ENCODE data around the gene SLCO3A1. TPM values are rescaled to one million over a fixed set of nuclear protein-coding genes. Genes with fewer than 3 reads are reported as not detected.

The SLCO3A1 gene
- total RNA-seq, 1 donor from 2014 or later, result 6.3 TPM

DNA sequence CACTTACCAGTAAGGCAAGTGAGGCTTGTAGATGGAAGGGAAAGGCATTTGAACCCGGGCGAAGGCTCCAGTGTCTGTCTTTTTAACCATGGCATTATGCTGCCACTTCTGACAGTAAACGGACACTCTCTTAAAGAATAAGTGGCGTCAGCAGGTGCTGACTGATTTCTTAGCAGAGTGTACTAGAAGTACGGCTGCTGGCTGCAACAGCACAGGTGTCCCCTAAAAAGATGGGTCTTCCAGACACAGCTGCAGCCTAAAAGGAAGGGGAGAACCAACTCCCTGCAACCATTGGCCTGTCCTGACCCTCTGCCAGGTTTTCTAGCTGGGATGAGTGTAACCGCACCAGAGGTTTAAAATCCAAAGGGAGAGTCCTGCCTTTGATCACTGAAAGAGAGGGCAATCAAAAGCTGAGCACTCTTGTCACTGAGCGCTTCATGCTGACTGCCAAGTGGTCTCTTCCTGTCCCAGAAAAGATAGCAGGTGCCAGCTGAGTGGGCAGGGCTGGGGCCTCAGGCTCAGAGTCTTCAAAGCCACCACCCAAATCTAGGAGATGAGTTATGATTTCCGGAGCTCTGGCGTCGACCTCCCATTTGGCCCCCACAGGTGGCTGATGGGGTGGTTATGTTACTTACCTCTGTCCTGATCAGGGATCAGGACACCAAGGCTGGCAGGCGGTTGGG, 255.8 kb downstream of the SLCO3A1 start:
- peaks cover 12% of the 10 kb centered on the region for H3K27me3 Mint-ChIP-seq (ENCODE audit: low read depth)
- DNase-seq (ENCODE audit: low read depth, low spot score), result no peak
- H3K9me3 Mint-ChIP-seq, result no peaks in the 10 kb centered on the region
- peaks cover 17% of the 10 kb centered on the region for H3K4me1 Mint-ChIP-seq
- H3K27ac Mint-ChIP-seq (ENCODE audit: unreplicated experiment), result no peak overlapping the region
- TF ChIP-seq, protein P1, sequence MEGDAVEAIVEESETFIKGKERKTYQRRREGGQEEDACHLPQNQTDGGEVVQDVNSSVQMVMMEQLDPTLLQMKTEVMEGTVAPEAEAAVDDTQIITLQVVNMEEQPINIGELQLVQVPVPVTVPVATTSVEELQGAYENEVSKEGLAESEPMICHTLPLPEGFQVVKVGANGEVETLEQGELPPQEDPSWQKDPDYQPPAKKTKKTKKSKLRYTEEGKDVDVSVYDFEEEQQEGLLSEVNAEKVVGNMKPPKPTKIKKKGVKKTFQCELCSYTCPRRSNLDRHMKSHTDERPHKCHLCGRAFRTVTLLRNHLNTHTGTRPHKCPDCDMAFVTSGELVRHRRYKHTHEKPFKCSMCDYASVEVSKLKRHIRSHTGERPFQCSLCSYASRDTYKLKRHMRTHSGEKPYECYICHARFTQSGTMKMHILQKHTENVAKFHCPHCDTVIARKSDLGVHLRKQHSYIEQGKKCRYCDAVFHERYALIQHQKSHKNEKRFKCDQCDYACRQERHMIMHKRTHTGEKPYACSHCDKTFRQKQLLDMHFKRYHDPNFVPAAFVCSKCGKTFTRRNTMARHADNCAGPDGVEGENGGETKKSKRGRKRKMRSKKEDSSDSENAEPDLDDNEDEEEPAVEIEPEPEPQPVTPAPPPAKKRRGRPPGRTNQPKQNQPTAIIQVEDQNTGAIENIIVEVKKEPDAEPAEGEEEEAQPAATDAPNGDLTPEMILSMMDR (conservative IDR thresholded peaks at IDR 0.05), result no peak
- H3K36me3 Mint-ChIP-seq (ENCODE audit: low read depth), result no peaks in the 10 kb centered on the region
- H3K4me3 Mint-ChIP-seq, result no peak overlapping the region

DNA sequence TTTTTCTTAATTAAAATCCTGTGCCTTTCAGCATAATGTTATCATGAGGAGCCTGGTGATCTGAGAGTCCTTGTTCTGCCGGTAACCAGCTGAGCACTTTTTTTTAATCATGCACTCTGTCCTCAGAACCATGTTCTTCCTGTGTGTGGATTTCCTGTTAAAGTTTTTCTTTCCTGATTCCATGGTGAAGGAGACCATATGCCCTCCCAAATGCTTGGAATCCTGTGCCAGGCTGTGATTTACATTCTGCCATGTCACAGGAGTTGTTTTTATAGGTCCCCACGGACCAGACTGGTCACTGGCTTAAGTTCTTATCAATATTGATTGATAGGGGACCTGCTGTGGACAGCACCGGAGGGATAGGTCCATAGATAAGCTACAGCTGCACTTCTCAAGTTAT, 257.8 kb downstream of the SLCO3A1 start:
- Mint-ChIP-seq H3K36me3 (ENCODE audit: low read depth) (no peaks in the 10 kb centered on the region), H3K27me3 (ENCODE audit: low read depth) (peaks cover 12% of the 10 kb centered on the region), H3K4me1 (peaks cover 17% of the 10 kb centered on the region), H3K27ac (ENCODE audit: unreplicated experiment) (no peak overlapping the region), H3K4me3 (no peak overlapping the region), H3K9me3 (no peaks in the 10 kb centered on the region)
- TF ChIP-seq, protein P1 (conservative IDR thresholded peaks at IDR 0.05), result no peak
- DNase-seq (ENCODE audit: low read depth, low spot score), result no peak

GRCh38 chr15:92111751-92112150, 258.2 kb downstream of the SLCO3A1 start:
- DNase-seq (ENCODE audit: low read depth, low spot score), result no peak
- Mint-ChIP-seq H3K4me3 (no peak overlapping the region), H3K9me3 (no peaks in the 10 kb centered on the region), H3K36me3 (ENCODE audit: low read depth) (no peaks in the 10 kb centered on the region), H3K27me3 (ENCODE audit: low read depth) (peaks cover 12% of the 10 kb centered on the region), H3K27ac (ENCODE audit: unreplicated experiment) (no peak overlapping the region), H3K4me1 (peaks cover 17% of the 10 kb centered on the region)
- TF ChIP-seq, protein P1 (conservative IDR thresholded peaks at IDR 0.05), result no peak

DNA sequence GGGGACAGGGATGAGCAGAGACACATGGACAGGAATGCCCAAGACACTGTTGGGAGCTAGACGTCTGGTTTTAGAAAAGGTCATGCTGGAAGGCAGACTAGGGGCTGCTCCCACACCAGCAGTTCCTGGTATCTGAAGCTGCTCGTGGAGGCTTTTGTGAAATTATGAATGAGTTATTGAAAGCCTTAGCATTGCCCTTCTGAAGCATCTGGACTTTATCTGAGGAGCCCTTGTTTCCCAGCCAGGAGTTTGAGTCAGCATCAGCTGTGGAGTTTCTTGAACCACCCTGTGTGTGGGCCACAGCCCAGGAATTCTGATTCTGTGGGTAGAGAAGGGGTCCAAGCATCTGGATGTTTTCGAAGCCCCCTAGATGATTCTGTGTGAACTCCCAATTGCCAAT, 258.7 kb downstream of the SLCO3A1 start:
- Mint-ChIP-seq H3K4me3 (no peak overlapping the region), H3K36me3 (ENCODE audit: low read depth) (no peaks in the 10 kb centered on the region), H3K9me3 (no peaks in the 10 kb centered on the region), H3K27ac (ENCODE audit: unreplicated experiment) (no peak overlapping the region), H3K27me3 (ENCODE audit: low read depth) (peaks cover 15% of the 10 kb centered on the region), H3K4me1 (peaks cover 20% of the 10 kb centered on the region)
- TF ChIP-seq, protein P1 (conservative IDR thresholded peaks at IDR 0.05), result no peak
- no peak for DNase-seq (ENCODE audit: low read depth, low spot score)

- Mint-ChIP-seq H3K4me3 (no peak overlapping the region), H3K9me3 (no peaks in the 10 kb centered on the region), H3K36me3 (ENCODE audit: low read depth) (no peaks in the 10 kb centered on the region), H3K27ac (ENCODE audit: unreplicated experiment) (no peak overlapping the region), H3K4me1 (peaks cover 20% of the 10 kb centered on the region), H3K27me3 (ENCODE audit: low read depth) (peaks cover 17% of the 10 kb centered on the region)
- DNase-seq (ENCODE audit: low read depth, low spot score), result no peak
- TF ChIP-seq, protein P1 (conservative IDR thresholded peaks at IDR 0.05), result no peak
Observed at GRCh38 chr15:92112711-92113110, 259.2 kb downstream of the SLCO3A1 start.
